ENCODE data around the gene OSBPL6. TPM values are rescaled to one million over a fixed set of nuclear protein-coding genes. Genes with fewer than 3 reads are reported as not detected.

Gene OSBPL6
- total and polyA plus RNA-seq, 2 of the 13 experiments (the other 11 are each of a cell fraction or from before 2014, with no cell fraction given) = 0.03 to 0.11 TPM

DNA sequence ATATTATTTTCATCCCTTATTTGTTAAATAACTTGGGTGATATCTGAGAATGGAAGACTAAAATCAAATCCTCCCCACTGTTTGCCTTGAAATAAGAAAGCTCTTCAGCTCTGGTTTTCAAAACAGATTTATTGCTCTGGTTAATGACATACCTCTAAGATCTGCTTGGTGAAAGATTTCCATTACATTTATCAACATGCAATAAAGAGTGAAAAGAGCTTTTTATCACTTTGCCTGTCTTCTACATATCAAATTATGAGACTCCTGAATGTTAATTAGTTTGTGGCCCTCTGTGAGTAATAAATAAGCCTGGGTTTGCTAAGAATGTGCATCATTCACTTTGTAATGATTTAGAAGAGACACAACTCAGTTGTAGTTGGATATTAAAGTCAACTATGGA, 140.9 kb downstream of the OSBPL6 start:
- H3K4me3 ChIP-seq (replicated peaks in 1 of 3; ENCODE audit: insufficient read depth in 1 of 3, low read depth in 2 of 3, low read length in 3 of 3) = no peak overlapping the region
- ChIA-PET CTCF (ENCODE audit: low intra/inter-chr PET ratio, low total read pairs) (no interaction called here), POLR2A (no interaction called here)
- peaks cover 30% of the 10 kb centered on the region for H3K4me1 ChIP-seq (ENCODE audit: insufficient read depth, low read length)
- DNase-seq (ENCODE audit: low spot score) (no peak), FAIRE-seq (no peak), ATAC-seq (no peak)
- peaks cover 0 to 5% of the 10 kb centered on the region in 2 experiments; a peak in 1 of 5 replicates for H3K27me3 ChIP-seq (ENCODE audit: control insufficient read depth in 1 of 2, insufficient read depth in 2 of 2, low read length in 2 of 2)
- intact Hi-C loops (cut with micrococcal nuclease; ENCODE audit: unreplicated experiment) (no loop called here), in situ Hi-C loops (cut with HindIII; ENCODE audit: extremely low pct_ligation_motif_present, low pct_unique_long_range_greater_than_20kb) (no loop called here)
- no peaks in the 10 kb centered on the region for H3K79me2 ChIP-seq (ENCODE audit: insufficient read depth, low read length)
- H3K9me3 ChIP-seq (ENCODE audit: low read length) = no peaks in the 10 kb centered on the region
- no peak overlapping the region for H2AFZ ChIP-seq (ENCODE audit: low read length)
- H3K36me3 ChIP-seq (replicated peaks in 1 of 2; ENCODE audit: control insufficient read depth in 1 of 2, insufficient read depth in 2 of 2, low read length in 2 of 2) = no peaks in the 10 kb centered on the region
- H4K20me1 ChIP-seq (ENCODE audit: insufficient read depth, low read length) = no peaks in the 10 kb centered on the region
- no TSS peak for BruUV-seq (replicated peaks)
- no peak overlapping the region for H3K4me2 ChIP-seq (ENCODE audit: low read depth, low read length)
- TF ChIP-seq TP53 (CRISPR knock-in tag; conservative IDR thresholded peaks at IDR 0.05) = no peak
- no peak for TF ChIP-seq HDAC6 (IDR thresholded peaks at IDR 0.05; ENCODE audit: low read depth, low read length)
- TF ChIP-seq TBX3 (IDR thresholded peaks at IDR 0.05; ENCODE audit: borderline replicate concordance) = no peak
- TF ChIP-seq, protein P1, sequence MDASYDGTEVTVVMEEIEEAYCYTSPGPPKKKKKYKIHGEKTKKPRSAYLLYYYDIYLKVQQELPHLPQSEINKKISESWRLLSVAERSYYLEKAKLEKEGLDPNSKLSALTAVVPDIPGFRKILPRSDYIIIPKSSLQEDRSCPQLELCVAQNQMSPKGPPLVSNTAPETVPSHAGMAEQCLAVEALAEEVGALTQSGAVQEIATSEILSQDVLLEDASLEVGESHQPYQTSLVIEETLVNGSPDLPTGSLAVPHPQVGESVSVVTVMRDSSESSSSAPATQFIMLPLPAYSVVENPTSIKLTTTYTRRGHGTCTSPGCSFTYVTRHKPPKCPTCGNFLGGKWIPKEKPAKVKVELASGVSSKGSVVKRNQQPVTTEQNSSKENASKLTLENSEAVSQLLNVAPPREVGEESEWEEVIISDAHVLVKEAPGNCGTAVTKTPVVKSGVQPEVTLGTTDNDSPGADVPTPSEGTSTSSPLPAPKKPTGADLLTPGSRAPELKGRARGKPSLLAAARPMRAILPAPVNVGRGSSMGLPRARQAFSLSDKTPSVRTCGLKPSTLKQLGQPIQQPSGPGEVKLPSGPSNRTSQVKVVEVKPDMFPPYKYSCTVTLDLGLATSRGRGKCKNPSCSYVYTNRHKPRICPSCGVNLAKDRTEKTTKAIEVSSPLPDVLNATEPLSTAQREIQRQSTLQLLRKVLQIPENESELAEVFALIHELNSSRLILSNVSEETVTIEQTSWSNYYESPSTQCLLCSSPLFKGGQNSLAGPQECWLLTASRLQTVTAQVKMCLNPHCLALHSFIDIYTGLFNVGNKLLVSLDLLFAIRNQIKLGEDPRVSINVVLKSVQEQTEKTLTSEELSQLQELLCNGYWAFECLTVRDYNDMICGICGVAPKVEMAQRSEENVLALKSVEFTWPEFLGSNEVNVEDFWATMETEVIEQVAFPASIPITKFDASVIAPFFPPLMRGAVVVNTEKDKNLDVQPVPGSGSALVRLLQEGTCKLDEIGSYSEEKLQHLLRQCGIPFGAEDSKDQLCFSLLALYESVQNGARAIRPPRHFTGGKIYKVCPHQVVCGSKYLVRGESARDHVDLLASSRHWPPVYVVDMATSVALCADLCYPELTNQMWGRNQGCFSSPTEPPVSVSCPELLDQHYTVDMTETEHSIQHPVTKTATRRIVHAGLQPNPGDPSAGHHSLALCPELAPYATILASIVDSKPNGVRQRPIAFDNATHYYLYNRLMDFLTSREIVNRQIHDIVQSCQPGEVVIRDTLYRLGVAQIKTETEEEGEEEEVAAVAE (CRISPR knock-in tag; IDR thresholded peaks at IDR 0.05; ENCODE audit: borderline replicate concordance) = no peak
- no peak for TF ChIP-seq ZNF30 (CRISPR knock-in tag; IDR thresholded peaks at IDR 0.05)
- TF ChIP-seq CAMTA2 (CRISPR knock-in tag; IDR thresholded peaks at IDR 0.05; ENCODE audit: borderline replicate concordance) = no peak
- no peak for TF ChIP-seq ZNF333 (CRISPR knock-in tag; IDR thresholded peaks at IDR 0.05; ENCODE audit: borderline replicate concordance)
- no peak for TF ChIP-seq HNF4G (IDR thresholded peaks at IDR 0.05; ENCODE audit: borderline replicate concordance, low read depth, low read length)
- TF ChIP-seq HNF4G (CRISPR knock-in tag; IDR thresholded peaks at IDR 0.05; ENCODE audit: borderline replicate concordance, low read depth) = no peak
- no peak overlapping the region for H3K9ac ChIP-seq (ENCODE audit: insufficient read depth, low read depth, low read length)
- no peak overlapping the region for H3K27ac ChIP-seq (ENCODE audit: extremely low read length, insufficient read depth, low read length)
